H7 (cell line): ENCODE measurements around the gene NUP37. TPM values are rescaled to one million over a fixed set of nuclear protein-coding genes. Genes with fewer than 3 reads are reported as not detected.

Experiments
- DNase-seq: peaks from one replicate; pipeline ENCODE4 v3.0.0; 2012
- H3K27me3 ChIP-seq: 2 replicates; pipeline ENCODE4 v1.6.0; 2011; ENCODE audit warnings: mild to moderate bottlenecking, low read length; ENCODE audit not compliant: control insufficient read depth, insufficient read depth
- H3K36me3 ChIP-seq: replicated peaks from 2 replicates; pipeline ENCODE4 v1.5.1; 2011; ENCODE audit warnings: low read length; ENCODE audit not compliant: control insufficient read depth, insufficient read depth
- H3K4me3 ChIP-seq: 2 replicates; pipeline ENCODE4 v1.5.1; 2011; ENCODE audit warnings: low read depth, mild to moderate bottlenecking, control low read depth, low read length, moderate library complexity; ENCODE audit not compliant: insufficient read depth
- total RNA-seq: library from RNA; depleted of rRNA; stranded (reverse); fragments of >200 nt; shearing (Covaris generic); gene quantifications from 2 replicates; pipeline ENCODE4 v1.2.3, GENCODE V29; 2014

Gene NUP37
- total RNA-seq, 1 experiment from 2014 or later = 88.5 TPM

DNA sequence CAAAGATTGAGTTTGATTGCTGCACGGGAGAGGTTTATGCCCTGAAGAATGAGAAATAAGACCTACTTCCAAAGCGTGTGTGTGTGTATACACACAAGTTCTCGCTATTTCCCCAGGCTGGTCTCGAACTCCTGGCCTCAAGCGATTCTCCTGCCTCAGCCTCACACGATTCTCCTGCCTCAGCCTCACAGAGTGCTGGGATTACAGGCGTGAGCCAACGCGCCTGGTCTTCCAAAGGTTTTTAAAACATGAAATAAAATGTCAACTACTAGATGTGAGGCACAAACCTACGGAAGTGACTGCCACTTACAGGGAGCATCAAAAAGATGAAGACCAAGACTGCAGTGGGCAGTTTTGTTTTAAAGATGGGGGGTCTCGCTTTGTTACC, 57.5 kb downstream of the NUP37 start:
- Histone ChIP-seq H3K36me3 (no peaks in the 10 kb centered on the region), H3K4me3 (peak overlapping the region; percentile 19; the same call in 1 of the 2 replicates), H3K27me3 (no peaks in the 10 kb centered on the region; the same call in 1 of the 2 replicates)
- DNase-seq = no peak

- peak; percentile 84 for DNase-seq
- Histone ChIP-seq H3K27me3 (no peaks in the 10 kb centered on the region; the same call in 1 of the 2 replicates), H3K4me3 (peak within 1 kb of the TSS; percentile 64), H3K36me3 (no peaks in the 10 kb centered on the region)
Observed at GRCh38 chr12:102061560-102062418, 58.1 kb downstream of the NUP37 start, which contains the start of gene WASHC3. TSS of gene WASHC3 (minus strand) at chr12:102061991. CDS start at chr12:102061962, 29 bp downstream.

DNA sequence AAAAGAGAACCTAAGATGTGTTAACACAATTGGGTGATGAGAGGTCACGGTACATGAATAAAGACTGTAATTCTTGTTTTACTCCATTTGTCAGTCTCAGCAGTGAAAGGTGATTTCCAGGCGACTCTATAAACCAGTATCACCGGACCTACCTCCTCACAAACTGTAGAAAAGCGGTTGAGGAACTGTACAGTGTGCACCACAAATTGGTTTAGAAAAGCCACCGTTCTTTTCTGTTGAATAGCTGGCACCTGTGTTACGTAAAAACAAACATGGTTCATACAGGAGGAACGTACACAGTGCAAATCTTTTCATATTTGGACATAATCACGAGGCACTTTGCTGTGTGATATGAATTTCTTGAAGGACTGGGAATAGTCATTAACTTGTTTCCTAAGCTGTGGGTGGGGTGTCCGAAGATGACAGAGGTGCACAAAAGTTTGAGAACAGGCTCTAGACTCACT, 58.8 kb downstream of the NUP37 start:
- H3K36me3 ChIP-seq = no peaks in the 10 kb centered on the region
- H3K4me3 ChIP-seq = peak overlapping the region; percentile 64
- no peaks in the 10 kb centered on the region; the same call in 1 of the 2 replicates for H3K27me3 ChIP-seq
- no peak for DNase-seq

DNA sequence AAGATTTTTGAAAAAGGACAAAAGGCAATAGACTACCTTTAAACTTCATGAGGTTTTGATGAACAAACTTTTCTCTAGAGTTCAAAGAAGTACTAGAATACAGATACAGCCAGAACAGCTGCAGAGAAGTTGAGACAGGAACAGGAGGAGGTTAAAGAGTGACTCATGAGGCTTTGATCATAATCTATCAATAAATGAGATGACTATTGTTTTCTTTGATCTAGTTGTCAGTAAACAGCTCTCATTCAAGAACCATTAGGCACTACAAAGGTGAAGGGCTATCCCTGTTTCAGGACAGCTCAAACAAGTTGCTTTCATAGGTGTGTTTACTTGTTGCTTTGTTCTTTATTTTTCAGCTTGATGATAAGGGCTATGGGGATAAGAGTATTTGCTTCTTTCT, 60.6 kb downstream of the NUP37 start:
- H3K4me3 ChIP-seq = no peak overlapping the region
- no peak for DNase-seq
- no peaks in the 10 kb centered on the region for H3K36me3 ChIP-seq
- H3K27me3 ChIP-seq = no peaks in the 10 kb centered on the region; the same call in 1 of the 2 replicates

DNA sequence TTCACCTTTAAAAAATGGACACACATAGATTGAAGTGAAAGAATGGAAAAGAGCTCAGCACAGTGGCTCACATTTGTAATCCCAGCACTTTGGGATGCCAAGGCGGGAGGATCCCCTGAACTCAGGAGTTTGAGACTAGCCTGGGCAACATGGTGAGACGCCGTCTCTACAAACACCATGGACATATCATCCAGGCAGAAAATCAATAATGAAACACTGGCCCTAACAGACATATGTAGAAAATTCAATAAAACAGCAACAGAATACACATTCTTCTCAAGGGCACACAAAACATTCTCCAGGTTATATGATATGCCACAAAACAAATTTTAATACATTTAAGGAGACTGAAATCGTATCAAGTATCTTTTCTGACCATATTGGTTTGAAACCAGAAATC, 65.6 kb downstream of the NUP37 start:
- no peaks in the 10 kb centered on the region for H3K27me3 ChIP-seq
- no peaks in the 10 kb centered on the region for H3K36me3 ChIP-seq
- H3K4me3 ChIP-seq = no peak overlapping the region
- no peak for DNase-seq

GRCh38 chr12:102053062-102053349, 66.9 kb downstream of the NUP37 start:
- Histone ChIP-seq H3K4me3 (no peak overlapping the region), H3K36me3 (no peaks in the 10 kb centered on the region), H3K27me3 (no peaks in the 10 kb centered on the region)
- no peak for DNase-seq

DNA sequence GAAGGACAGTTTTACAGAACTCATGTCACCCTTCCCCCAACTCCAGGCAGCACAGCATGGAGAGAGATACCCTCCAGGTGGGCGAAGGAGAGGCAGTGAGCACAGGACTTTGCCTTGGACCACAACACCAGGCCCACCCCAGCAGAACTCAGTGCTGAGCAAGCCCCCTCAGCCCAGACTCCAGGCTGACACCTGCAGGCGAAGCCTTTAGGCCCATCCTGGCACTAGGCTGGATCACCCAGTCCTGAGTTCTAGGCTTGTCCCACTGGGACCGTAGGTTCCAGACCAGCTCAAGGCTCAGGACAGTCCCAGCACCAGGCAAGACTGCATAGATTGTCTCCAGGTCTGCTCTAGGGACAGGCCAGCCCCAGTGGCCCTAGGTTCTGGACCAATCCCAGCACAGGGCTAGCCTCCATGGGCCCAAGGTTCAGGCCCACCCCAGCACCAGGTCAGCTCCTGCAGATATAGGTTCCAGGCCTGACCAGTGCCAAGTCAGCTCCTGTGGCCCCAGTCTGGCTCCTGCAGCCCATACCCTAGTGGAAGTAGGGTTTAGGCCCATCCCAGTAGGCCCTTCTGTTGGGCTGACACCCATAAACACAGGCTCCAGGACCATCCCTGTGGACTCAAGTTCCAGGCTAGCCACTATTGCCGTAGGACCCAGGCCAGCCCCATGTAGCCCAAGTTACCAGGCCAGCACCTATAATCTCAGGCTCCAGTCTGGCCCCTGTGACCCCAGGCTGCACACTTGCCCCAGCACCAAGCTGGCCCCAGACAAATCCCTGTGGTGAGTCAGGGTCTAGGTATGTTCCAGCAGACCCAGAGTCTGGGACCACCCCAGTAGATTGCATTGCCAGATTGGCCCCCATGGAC, 67.5 kb downstream of the NUP37 start:
- peak; percentile 23 for DNase-seq
- Histone ChIP-seq H3K4me3 (no peak overlapping the region), H3K36me3 (no peaks in the 10 kb centered on the region), H3K27me3 (no peaks in the 10 kb centered on the region)

DNA sequence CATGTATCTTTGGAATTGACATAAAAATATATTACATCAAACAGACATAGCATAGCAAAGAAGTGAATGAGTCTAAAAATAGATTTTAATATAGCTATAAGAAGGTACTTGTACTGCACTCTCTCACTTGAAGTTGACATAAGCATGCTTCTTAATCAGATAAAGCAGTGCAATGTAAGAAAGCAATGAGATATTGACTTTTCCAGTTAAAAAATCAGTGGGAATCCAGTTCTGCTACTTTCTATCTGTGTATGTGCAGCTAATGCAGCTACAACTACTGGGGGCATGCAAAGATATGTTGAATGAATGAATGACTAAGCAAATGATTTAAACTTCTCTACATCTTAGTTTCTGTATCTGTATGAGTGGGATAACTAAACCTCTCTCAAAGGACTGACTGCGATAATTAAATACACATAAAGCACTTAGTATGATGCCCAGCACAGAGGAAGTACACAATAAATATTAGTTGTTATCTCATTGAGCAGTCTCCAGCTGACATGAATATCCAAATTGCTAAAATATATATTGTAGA, 68.4 kb downstream of the NUP37 start:
- H3K4me3 ChIP-seq = no peak overlapping the region
- DNase-seq = no peak
- no peaks in the 10 kb centered on the region for H3K27me3 ChIP-seq
- no peaks in the 10 kb centered on the region for H3K36me3 ChIP-seq

DNA sequence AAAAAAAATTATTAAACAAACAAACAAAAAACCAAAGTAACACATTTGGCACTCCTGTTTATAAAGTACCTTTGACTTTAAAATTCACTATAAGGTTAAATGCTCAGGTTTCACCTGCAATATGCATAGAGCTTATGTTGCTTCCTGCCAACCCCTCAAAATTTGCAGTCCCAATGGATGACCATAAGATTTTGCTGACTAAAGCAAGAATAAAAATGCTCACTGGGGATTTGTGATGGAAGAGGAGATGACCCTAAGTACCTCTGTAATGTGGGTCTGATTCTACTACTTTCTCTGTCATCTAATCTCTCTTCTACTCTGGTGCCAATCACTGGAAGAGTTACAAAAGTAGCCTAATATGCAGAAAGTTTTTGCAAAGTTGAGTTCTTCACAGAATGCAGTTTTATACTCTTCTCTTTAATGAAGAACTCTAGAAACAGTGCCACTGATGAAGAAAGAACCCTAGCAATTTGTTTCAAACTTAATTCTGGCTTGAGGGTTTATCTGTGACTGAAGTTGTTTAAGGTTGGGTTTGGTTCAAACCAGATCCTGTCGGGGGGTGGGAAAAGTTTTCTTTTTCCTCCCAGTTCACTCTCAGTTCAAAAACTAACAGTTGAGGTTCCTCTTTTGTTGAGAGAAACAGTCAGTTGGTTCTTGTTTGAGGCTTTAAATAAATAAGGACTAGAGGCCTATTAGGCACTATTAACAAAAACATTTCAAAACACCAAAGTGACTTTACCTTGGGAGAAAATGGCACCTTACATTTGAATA, 69.1 kb downstream of the NUP37 start:
- H3K36me3 ChIP-seq = no peaks in the 10 kb centered on the region
- no peaks in the 10 kb centered on the region for H3K27me3 ChIP-seq
- DNase-seq = no peak
- H3K4me3 ChIP-seq = no peak overlapping the region

DNA sequence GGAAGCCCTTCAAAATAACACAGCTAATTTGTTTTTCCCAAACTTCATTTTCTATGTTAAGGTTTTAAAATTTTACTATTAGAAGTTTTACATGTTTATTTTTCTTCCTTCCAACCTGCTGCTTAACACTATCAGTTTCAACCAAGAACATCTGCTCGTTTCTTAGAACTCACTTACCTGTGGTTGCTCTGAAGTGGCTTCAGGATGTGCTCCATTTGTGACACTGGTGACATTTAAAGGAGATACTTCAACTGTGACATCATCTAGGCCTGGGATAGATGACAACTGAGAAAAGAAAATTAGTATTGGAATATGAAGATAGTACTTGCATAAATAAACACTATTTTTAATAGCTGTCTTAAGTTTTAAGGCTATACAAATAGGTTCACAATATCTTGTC, 76.0 kb downstream of the NUP37 start:
- Histone ChIP-seq H3K36me3 (no peaks in the 10 kb centered on the region), H3K4me3 (no peak overlapping the region), H3K27me3 (no peaks in the 10 kb centered on the region)
- no peak for DNase-seq

GRCh38 chr12:102033991-102034745, 85.7 kb downstream of the NUP37 start:
- no peak for DNase-seq
- Histone ChIP-seq H3K27me3 (no peaks in the 10 kb centered on the region), H3K4me3 (no peak overlapping the region), H3K36me3 (no peaks in the 10 kb centered on the region)

GRCh38 chr12:102031852-102032251, 88.1 kb downstream of the NUP37 start:
- no peaks in the 10 kb centered on the region for H3K36me3 ChIP-seq

DNA sequence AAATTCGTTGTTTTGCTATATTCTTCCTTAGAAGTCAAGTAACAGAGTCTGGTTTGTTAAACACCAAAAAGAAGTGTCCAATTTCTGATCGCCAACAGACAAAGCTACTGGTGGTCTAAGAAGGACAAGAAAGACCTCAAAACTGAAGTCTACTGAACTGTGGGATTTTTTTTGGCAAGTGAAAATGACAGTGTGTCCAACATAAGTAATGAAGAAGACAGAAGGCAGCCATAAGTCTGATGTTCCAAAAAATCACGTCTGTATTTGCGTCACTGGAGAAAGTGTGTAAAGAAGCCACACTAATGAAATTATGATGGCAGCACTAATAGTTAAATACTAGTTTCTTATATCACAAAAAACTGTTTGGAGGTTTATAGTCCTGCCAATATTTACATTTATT, 90.8 kb downstream of the NUP37 start:
- Histone ChIP-seq H3K36me3 (no peaks in the 10 kb centered on the region), H3K27me3 (no peaks in the 10 kb centered on the region), H3K4me3 (no peak overlapping the region)
- DNase-seq = no peak

More at GRCh38 chr12:102031852-102032251, 88.1 kb downstream of the NUP37 start:
- Histone ChIP-seq H3K4me3 (no peak overlapping the region), H3K27me3 (no peaks in the 10 kb centered on the region)
- no peak for DNase-seq
